Activated CD8-positive, alpha-beta T cell treated with anti-CD3 and anti-CD28 coated beads for 36 hours (primary cell): ENCODE results near the gene TMIGD2. TPM values are rescaled to one million over a fixed set of nuclear protein-coding genes. Genes with fewer than 3 reads are reported as not detected.

Experiments
- ATAC-seq: fragments of 200-7000 bp; cut with Tn5 transposase; one replicate; pipeline ENCODE4 v1.10.0; 2021; ENCODE audit warnings: mild to moderate bottlenecking, moderate library complexity
- CTCF ChIA-PET: fragments of 350-600 bp; sonication (Branson Sonifier 250); formaldehyde crosslinking; loops from one replicate; lab custom pipeline; 2021; ENCODE audit warnings: antibody characterized with exemption; lab: Charles Lee
- POLR2A ChIA-PET: fragments of 350-600 bp; sonication (Branson Sonifier 250); formaldehyde crosslinking; loops from one replicate; lab custom pipeline; 2021; ENCODE audit warnings: antibody characterized with exemption; lab: Charles Lee
- DNase-seq: peaks from one replicate; pipeline ENCODE4 v3.0.0-alpha.2; 2020
- H3K27ac Mint-ChIP-seq: one replicate; pipeline ENCODE4 v1.8.0; 2021; ENCODE audit warnings: mild to moderate bottlenecking, mixed read lengths
- H3K27me3 Mint-ChIP-seq: one replicate; pipeline ENCODE4 v1.8.0; 2021; ENCODE audit warnings: mixed read lengths
- H3K36me3 Mint-ChIP-seq: one replicate; pipeline ENCODE4 v1.8.0; 2021; ENCODE audit warnings: low read depth, mixed read lengths
- H3K4me1 Mint-ChIP-seq: one replicate; pipeline ENCODE4 v1.8.0; 2021; ENCODE audit warnings: low read depth, mixed read lengths
- H3K4me3 Mint-ChIP-seq: one replicate; pipeline ENCODE4 v1.8.0; 2021; ENCODE audit warnings: mild to moderate bottlenecking, moderate library complexity, mixed read lengths
- H3K9me3 Mint-ChIP-seq: one replicate; pipeline ENCODE4 v1.8.0; 2021; ENCODE audit warnings: mixed read lengths
- intact Hi-C: fragments of 100-400 bp; cut with micrococcal nuclease; formaldehyde crosslinking; loops from one replicate; pipeline ENCODE4 v1.10.0; 2022
- total RNA-seq, 2 experiments: library from RNA; stranded (reverse); gene quantifications; one replicate each; pipeline ENCODE4 v1.2.3, GENCODE V29; 2021
- TF ChIP-seq, protein P1 (sequence below): fragments of 200-600 bp; IDR thresholded peaks from one replicate; pipeline ENCODE4 v1.8.0; 2022; ENCODE audit warnings: antibody characterized with exemption, mild to moderate bottlenecking

TMIGD2 gene
- total RNA-seq, 2 experiments from 2014 or later, result 13.6 to 14.8 TPM

DNA sequence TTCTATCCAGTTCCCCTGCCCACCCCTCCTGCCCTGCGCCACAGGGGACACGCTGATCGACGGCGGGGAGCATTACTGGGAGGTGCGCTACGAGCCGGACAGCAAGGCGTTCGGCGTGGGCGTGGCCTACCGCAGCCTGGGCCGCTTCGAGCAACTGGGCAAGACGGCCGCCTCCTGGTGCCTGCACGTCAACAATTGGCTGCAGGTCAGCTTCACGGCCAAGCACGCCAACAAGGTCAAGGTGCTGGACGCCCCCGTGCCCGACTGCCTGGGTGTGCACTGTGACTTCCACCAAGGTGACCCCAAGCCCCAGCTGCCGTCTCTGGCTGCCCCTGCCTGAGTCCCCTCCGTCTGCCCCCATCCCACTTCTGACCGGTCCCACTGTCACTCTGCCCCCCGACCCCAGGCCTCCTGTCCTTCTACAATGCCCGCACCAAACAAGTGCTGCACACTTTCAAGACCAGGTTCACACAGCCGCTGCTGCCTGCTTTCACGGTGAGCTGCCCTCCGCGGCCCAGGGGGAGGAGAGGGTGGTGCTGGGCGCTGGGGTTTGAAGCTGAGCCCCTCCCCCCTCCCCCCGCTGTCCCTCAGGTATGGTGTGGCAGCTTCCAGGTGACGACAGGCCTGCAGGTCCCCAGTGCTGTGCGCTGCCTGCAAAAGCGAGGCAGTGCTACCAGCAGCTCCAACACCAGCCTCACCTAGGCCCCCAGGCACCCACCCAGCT lies 20.9 kb upstream of the TMIGD2 start:
- POLR2A ChIA-PET, result interaction anchor here (1.0 to 1.6 kb wide), 5 partner anchors 14 to 45 kb away, joined by 3 to 5 read pairs (median 3); partner anchors contain the start of genes FSD1 and MPND
- intact Hi-C loops, result no loop called here
- peaks cover 18% of the 10 kb centered on the region for H3K4me1 Mint-ChIP-seq
- H3K4me3 Mint-ChIP-seq, result no peak overlapping the region
- H3K27me3 Mint-ChIP-seq, result no peaks in the 10 kb centered on the region
- CTCF ChIA-PET, result interaction anchor here (1.0 to 4.0 kb wide), 5 partner anchors 20 to 56 kb away, joined by 3 to 26 read pairs (median 8); partner anchors contain the start of gene MPND
- peaks cover 18% of the 10 kb centered on the region for H3K9me3 Mint-ChIP-seq
- peaks cover 16% of the 10 kb centered on the region for H3K36me3 Mint-ChIP-seq
- ATAC-seq (no peak), DNase-seq (no peak)
- no peak overlapping the region for H3K27ac Mint-ChIP-seq
- TF ChIP-seq, protein P1, sequence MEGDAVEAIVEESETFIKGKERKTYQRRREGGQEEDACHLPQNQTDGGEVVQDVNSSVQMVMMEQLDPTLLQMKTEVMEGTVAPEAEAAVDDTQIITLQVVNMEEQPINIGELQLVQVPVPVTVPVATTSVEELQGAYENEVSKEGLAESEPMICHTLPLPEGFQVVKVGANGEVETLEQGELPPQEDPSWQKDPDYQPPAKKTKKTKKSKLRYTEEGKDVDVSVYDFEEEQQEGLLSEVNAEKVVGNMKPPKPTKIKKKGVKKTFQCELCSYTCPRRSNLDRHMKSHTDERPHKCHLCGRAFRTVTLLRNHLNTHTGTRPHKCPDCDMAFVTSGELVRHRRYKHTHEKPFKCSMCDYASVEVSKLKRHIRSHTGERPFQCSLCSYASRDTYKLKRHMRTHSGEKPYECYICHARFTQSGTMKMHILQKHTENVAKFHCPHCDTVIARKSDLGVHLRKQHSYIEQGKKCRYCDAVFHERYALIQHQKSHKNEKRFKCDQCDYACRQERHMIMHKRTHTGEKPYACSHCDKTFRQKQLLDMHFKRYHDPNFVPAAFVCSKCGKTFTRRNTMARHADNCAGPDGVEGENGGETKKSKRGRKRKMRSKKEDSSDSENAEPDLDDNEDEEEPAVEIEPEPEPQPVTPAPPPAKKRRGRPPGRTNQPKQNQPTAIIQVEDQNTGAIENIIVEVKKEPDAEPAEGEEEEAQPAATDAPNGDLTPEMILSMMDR, result no peak

DNA sequence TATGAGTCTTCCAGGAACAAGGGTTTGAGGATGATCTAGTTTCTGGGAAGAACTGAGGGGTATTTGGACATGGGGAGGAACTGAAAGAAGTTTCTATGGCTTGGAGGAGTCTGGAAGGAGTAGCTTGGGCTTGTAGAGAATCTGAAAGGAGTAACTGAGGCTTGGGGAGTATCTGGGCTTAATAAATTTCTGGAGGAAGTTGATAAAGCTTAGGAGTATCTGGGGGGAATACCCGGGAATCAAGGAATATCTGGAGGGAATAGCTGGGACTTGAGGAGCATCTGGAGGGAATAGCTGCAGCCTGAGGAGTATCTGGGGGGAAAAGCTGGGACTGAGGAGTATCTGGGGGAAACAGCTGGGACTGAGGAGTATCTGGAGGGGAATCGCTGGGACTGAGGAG lies 18.2 kb upstream of the TMIGD2 start:
- ATAC-seq, result no peak
- Mint-ChIP-seq H3K9me3 (peaks cover 16% of the 10 kb centered on the region), H3K4me1 (no peaks in the 10 kb centered on the region), H3K27ac (no peak overlapping the region), H3K36me3 (peaks cover 13% of the 10 kb centered on the region), H3K27me3 (no peaks in the 10 kb centered on the region), H3K4me3 (no peak overlapping the region)
- intact Hi-C loops, result no loop called here
- POLR2A ChIA-PET, result interaction anchor here (1.0 to 2.3 kb wide), 3 partner anchors 16 to 32 kb away, joined by 3 to 8 read pairs (median 5); partner anchors contain the start of genes FSD1 and MPND
- CTCF ChIA-PET, result interaction anchor here (0.6 to 4.0 kb wide), 5 partner anchors 18 to 1204 kb away, joined by 3 to 26 read pairs (median 4); no protein-coding TSS in a partner anchor
- TF ChIP-seq, protein P1, result no peak
- DNase-seq, result no peak

DNA sequence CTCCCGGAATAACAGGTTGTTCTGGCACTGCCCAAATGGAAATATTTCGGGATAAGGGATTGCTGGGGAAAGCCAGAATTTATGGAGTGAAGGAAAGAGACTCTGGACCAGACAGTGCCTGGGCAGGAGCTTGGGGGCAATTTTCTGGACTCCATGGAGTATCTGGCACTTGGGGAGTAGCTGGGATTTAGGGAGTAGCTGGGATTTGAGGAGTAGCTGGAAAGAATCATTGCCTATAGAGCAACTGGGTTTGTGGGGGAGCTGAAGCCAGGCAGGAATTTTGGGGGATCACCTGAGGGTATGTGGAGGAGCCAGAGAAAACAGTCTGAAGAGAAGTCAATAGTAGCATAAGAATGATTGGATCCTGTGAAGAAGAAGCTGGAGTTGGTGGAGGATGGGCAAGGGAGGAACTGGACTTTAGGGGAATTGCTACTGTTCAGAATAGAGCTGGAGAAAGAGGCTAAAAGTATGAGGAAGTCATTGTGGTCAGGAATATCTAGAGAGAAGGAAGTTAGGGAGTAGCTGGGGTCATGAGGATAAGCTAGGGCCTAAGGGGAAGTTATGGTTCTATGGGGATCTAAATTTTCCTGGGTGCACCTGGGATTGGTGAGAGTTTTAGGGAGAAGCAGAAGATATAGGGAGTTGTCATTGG lies 17.0 kb upstream of the TMIGD2 start:
- Mint-ChIP-seq H3K27ac (no peak overlapping the region), H3K4me1 (no peaks in the 10 kb centered on the region), H3K36me3 (peaks cover 13% of the 10 kb centered on the region), H3K27me3 (no peaks in the 10 kb centered on the region), H3K9me3 (peaks cover 16% of the 10 kb centered on the region), H3K4me3 (no peak overlapping the region)
- CTCF ChIA-PET, result interaction anchor here (0.5 to 4.0 kb wide), 7 partner anchors 16 to 187 kb away, joined by 3 to 26 read pairs (median 4); no protein-coding TSS in a partner anchor
- DNase-seq (no peak), ATAC-seq (no peak)
- POLR2A ChIA-PET, result interaction anchor here (1.0 to 2.3 kb wide), 5 partner anchors 15 to 33 kb away, joined by 3 to 8 read pairs (median 3); partner anchors contain the start of genes FSD1 and MPND
- TF ChIP-seq, protein P1, result no peak
- intact Hi-C loops, result no loop called here

DNA sequence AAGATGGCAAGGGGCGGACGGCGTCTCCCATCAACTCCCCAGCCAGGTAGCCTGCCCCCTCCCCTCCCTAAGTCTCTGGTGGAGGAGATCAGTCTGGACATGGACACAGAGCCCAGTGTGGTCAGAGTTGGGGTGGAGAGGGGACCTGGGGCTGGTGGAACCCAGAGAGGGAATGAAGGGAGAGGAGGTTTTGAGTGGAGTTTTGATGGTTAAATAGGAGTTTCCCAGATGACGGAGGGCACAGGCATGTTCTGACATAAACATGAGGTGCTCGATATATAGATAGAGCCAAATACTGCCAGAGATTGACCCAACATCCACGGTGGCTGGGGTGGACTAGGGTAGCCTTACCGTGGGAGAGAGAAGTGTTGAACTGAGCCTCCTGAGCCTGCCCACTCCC lies 16.3 kb upstream of the TMIGD2 start:
- H3K36me3 Mint-ChIP-seq, result peaks cover 13% of the 10 kb centered on the region
- DNase-seq, result no peak
- TF ChIP-seq, protein P1, result no peak
- no peaks in the 10 kb centered on the region for H3K4me1 Mint-ChIP-seq
- ChIA-PET CTCF (interaction anchor here (1.1 to 2.3 kb wide), 3 partner anchors 34 to 62 kb away, joined by 3 to 8 read pairs (median 4); no protein-coding TSS in a partner anchor), POLR2A (interaction anchor here (1.0 to 2.3 kb wide), 3 partner anchors 16 to 25 kb away, joined by 3 to 8 read pairs (median 3); partner anchors contain the start of gene MPND)
- H3K27me3 Mint-ChIP-seq, result no peaks in the 10 kb centered on the region
- intact Hi-C loops, result no loop called here
- H3K4me3 Mint-ChIP-seq, result no peak overlapping the region
- peaks cover 16% of the 10 kb centered on the region for H3K9me3 Mint-ChIP-seq
- H3K27ac Mint-ChIP-seq, result no peak overlapping the region
- no peak for ATAC-seq
